SK-N-SH treated with all-trans-retinoic acid at 6 μM for 48 hours (cell line): Measurements from ENCODE around the gene DDX10.

ENCODE experiments used
- ATAC-seq: fragments of 200-7000 bp; cut with Tn5 transposase; 3 replicates; pipeline ENCODE4 v1.9.1; 2020; ENCODE audit warnings: mild to moderate bottlenecking, moderate library complexity
- ARNTL ChIP-seq: fragments of 450-650 bp; formaldehyde crosslinking; IDR thresholded peaks from 2 replicates; pipeline ENCODE4 v1.5.0; 2020; ENCODE audit warnings: low read depth, mild to moderate bottlenecking, moderate library complexity, borderline replicate concordance
- BACH2 ChIP-seq: fragments of 250-450 bp; sonication (Bioruptor Pico); IDR thresholded peaks from 2 replicates; pipeline ENCODE4 v1.9.0; 2021; ENCODE audit warnings: mild to moderate bottlenecking, borderline replicate concordance
- CSDC2 ChIP-seq: fragments of 250-450 bp; sonication (Bioruptor Pico); IDR thresholded peaks from 2 replicates; pipeline ENCODE4 v1.5.0; 2020; ENCODE audit warnings: mild to moderate bottlenecking, moderate library complexity
- CSRNP3 ChIP-seq: fragments of 250-450 bp; sonication (Bioruptor Pico); IDR thresholded peaks from 2 replicates; pipeline ENCODE4 v1.5.1; 2021; ENCODE audit warnings: mild to moderate bottlenecking, moderate library complexity
- ESRRG ChIP-seq: fragments of 250-450 bp; sonication (Bioruptor Pico); IDR thresholded peaks from 2 replicates; pipeline ENCODE4 v1.6.1; 2021; ENCODE audit warnings: mild to moderate bottlenecking
- GLIS3 ChIP-seq: fragments of 250-450 bp; sonication (Bioruptor Pico); IDR thresholded peaks from 2 replicates; pipeline ENCODE4 v1.5.0; 2020; ENCODE audit warnings: mild to moderate bottlenecking, moderate library complexity
- ISL1 ChIP-seq: fragments of 250-450 bp; sonication (Bioruptor Pico); IDR thresholded peaks from 2 replicates; pipeline ENCODE4 v2.1.2; 2022; ENCODE audit warnings: mild to moderate bottlenecking, moderate library complexity
- OSR1 ChIP-seq: fragments of 250-450 bp; sonication (Bioruptor Pico); IDR thresholded peaks from 2 replicates; pipeline ENCODE4 v1.8.0; 2022; ENCODE audit warnings: moderate library complexity, mild to moderate bottlenecking, inconsistent platforms
- PATZ1 ChIP-seq: fragments of 250-450 bp; sonication (Bioruptor Pico); IDR thresholded peaks from 2 replicates; pipeline ENCODE4 v1.8.0; 2020; ENCODE audit warnings: mild to moderate bottlenecking, moderate library complexity, borderline replicate concordance
- POU6F1 ChIP-seq: fragments of 250-450 bp; sonication (Bioruptor Pico); IDR thresholded peaks from 2 replicates; pipeline ENCODE4 v1.8.0; 2021; ENCODE audit warnings: low read depth, mild to moderate bottlenecking, moderate library complexity, borderline replicate concordance
- PPARA ChIP-seq: fragments of 250-450 bp; sonication (Bioruptor Pico); IDR thresholded peaks from 2 replicates; pipeline ENCODE4 v1.5.0; 2020; ENCODE audit warnings: mild to moderate bottlenecking, borderline replicate concordance
- RARB ChIP-seq: fragments of 250-450 bp; sonication (Bioruptor Pico); IDR thresholded peaks from 2 replicates; pipeline ENCODE4 v1.8.0; 2021; ENCODE audit warnings: mild to moderate bottlenecking, moderate library complexity
- SNAI2 ChIP-seq: fragments of 250-450 bp; sonication (Bioruptor Pico); IDR thresholded peaks from 2 replicates; pipeline ENCODE4 v1.5.0; 2020; ENCODE audit warnings: mild to moderate bottlenecking, moderate library complexity
- TCF4 ChIP-seq: fragments of 250-450 bp; sonication (Bioruptor Pico); IDR thresholded peaks from 2 replicates; pipeline ENCODE4 v1.8.0; 2021; ENCODE audit warnings: mild to moderate bottlenecking, moderate library complexity, borderline replicate concordance
- TOX ChIP-seq: fragments of 250-450 bp; sonication (Bioruptor Pico); IDR thresholded peaks from 2 replicates; pipeline ENCODE4 v1.8.0; 2021; ENCODE audit warnings: mild to moderate bottlenecking, moderate library complexity, borderline replicate concordance
- TSHZ2 ChIP-seq: fragments of 250-450 bp; sonication (Bioruptor Pico); IDR thresholded peaks from 2 replicates; pipeline ENCODE4 v1.5.0; 2020; ENCODE audit warnings: mild to moderate bottlenecking, moderate library complexity
- ZC3H10 ChIP-seq: fragments of 250-450 bp; sonication (Bioruptor Pico); IDR thresholded peaks from 2 replicates; pipeline ENCODE4 v1.5.1; 2021; ENCODE audit warnings: mild to moderate bottlenecking, moderate library complexity
- ZFP3 ChIP-seq: fragments of 250-450 bp; sonication (Bioruptor Pico); IDR thresholded peaks from 2 replicates; pipeline ENCODE4 v1.5.0; 2020; ENCODE audit warnings: mild to moderate bottlenecking, moderate library complexity
- ZFP30 ChIP-seq: fragments of 450-650 bp; formaldehyde crosslinking; IDR thresholded peaks from 2 replicates; pipeline ENCODE4 v1.5.0; 2022; ENCODE audit warnings: mild to moderate bottlenecking, moderate library complexity
- ZNF565 ChIP-seq: fragments of 450-650 bp; formaldehyde crosslinking; conservative IDR thresholded peaks from 2 replicates; pipeline ENCODE4 v1.5.0; 2020; ENCODE audit warnings: low read depth, mild to moderate bottlenecking, moderate library complexity
- ZNF8 ChIP-seq: fragments of 450-650 bp; formaldehyde crosslinking; IDR thresholded peaks from 2 replicates; pipeline ENCODE4 v1.5.0; 2020; ENCODE audit warnings: mild to moderate bottlenecking, moderate library complexity

DDX10 gene

GRCh38 chr11:108906826-108907225, 242.0 kb downstream of the DDX10 start:
- no peak for TF ChIP-seq BACH2
- TF ChIP-seq OSR1 (CRISPR knock-in tag): no peak
- no peak for TF ChIP-seq TCF4 (CRISPR knock-in tag)
- no peak for TF ChIP-seq ZC3H10 (CRISPR knock-in tag)
- TF ChIP-seq SNAI2 (CRISPR knock-in tag): no peak
- no peak for TF ChIP-seq TSHZ2 (CRISPR knock-in tag)
- TF ChIP-seq, all 23 proteins: peak for 0
- peak; percentile 76 for ATAC-seq

- no peak for ATAC-seq
- no peak for TF ChIP-seq SNAI2 (CRISPR knock-in tag)
- TF ChIP-seq TOX: no peak
- no peak for TF ChIP-seq RARB (CRISPR knock-in tag)
- TF ChIP-seq ZC3H10 (CRISPR knock-in tag): no peak
- TF ChIP-seq POU6F1: no peak
- TF ChIP-seq CSDC2 (CRISPR knock-in tag): no peak
- no peak for TF ChIP-seq CSRNP3 (CRISPR knock-in tag)
- no peak for TF ChIP-seq PATZ1
- no peak for TF ChIP-seq TSHZ2 (CRISPR knock-in tag)
- no peak for TF ChIP-seq ZNF565 (CRISPR knock-in tag)
- TF ChIP-seq ZFP30 (CRISPR knock-in tag): no peak
- TF ChIP-seq ZFP3: no peak
- TF ChIP-seq ESRRG (CRISPR knock-in tag): no peak
- no peak for TF ChIP-seq TCF4 (CRISPR knock-in tag)
- no peak for TF ChIP-seq ZNF8 (CRISPR knock-in tag)
- TF ChIP-seq OSR1 (CRISPR knock-in tag): no peak
- no peak for TF ChIP-seq PPARA (CRISPR knock-in tag)
- TF ChIP-seq, all 23 proteins: peak for 0
Observed at GRCh38 chr11:108909041-108909440, 244.2 kb downstream of the DDX10 start.

GRCh38 chr11:108909921-108910320, 245.1 kb downstream of the DDX10 start:
- no peak for ATAC-seq
- TF ChIP-seq CSRNP3 (CRISPR knock-in tag): no peak
- no peak for TF ChIP-seq ZC3H10 (CRISPR knock-in tag)
- TF ChIP-seq SNAI2 (CRISPR knock-in tag): no peak
- TF ChIP-seq BACH2: no peak
- TF ChIP-seq TCF4 (CRISPR knock-in tag): no peak
- no peak for TF ChIP-seq GLIS3 (CRISPR knock-in tag)
- no peak for TF ChIP-seq ZFP30 (CRISPR knock-in tag)
- no peak for TF ChIP-seq ISL1
- TF ChIP-seq ZNF565 (CRISPR knock-in tag): no peak
- no peak for TF ChIP-seq PATZ1
- no peak for TF ChIP-seq ZNF8 (CRISPR knock-in tag)
- no peak for TF ChIP-seq ARNTL (CRISPR knock-in tag)
- no peak for TF ChIP-seq OSR1 (CRISPR knock-in tag)
- TF ChIP-seq ZFP3: no peak
- TF ChIP-seq PPARA (CRISPR knock-in tag): no peak
- TF ChIP-seq RARB (CRISPR knock-in tag): no peak
